ENCODE data around the gene LMLN. TPM values are rescaled to one million over a fixed set of nuclear protein-coding genes. Genes with fewer than 3 reads are reported as not detected.

Gene LMLN
- total and polyA plus RNA-seq, 2 of the 8 experiments (the other 6 are each of a cell fraction or from before 2014, with no cell fraction given): 3.9 to 5.0 TPM

- no peak overlapping the region for H2BK5ac ChIP-seq (ENCODE audit: low read depth, low read length)
- no peak overlapping the region for H3K56ac ChIP-seq (replicated peaks; ENCODE audit: insufficient read length, low read depth, low read length)
- H3K27me3 ChIP-seq (replicated peaks in 1 of 4; ENCODE audit: control insufficient read depth in 3 of 4, extremely low read depth in 1 of 4, insufficient read depth in 3 of 4, low read length in 3 of 4): no peaks in the 10 kb centered on the region; a peak in 1 of 7 replicates
- H3K79me1 ChIP-seq (ENCODE audit: low read depth, low read length): no peaks in the 10 kb centered on the region
- no peak overlapping the region for H3K23ac ChIP-seq (ENCODE audit: insufficient read length)
- no peak overlapping the region for H3K18ac ChIP-seq (ENCODE audit: extremely low read depth, low read length)
- DNase-seq (ENCODE audit: low read depth in 1 of 2, low spot score in 2 of 2) (no peak), FAIRE-seq (no peak)
- no peak overlapping the region for H3K4me2 ChIP-seq (ENCODE audit: insufficient read depth in 1 of 2, low read depth in 2 of 2, low read length in 2 of 2)
- H4K8ac ChIP-seq (ENCODE audit: extremely low read depth, insufficient read depth, low read length): no peak overlapping the region
- H4K5ac ChIP-seq (ENCODE audit: insufficient read length, low read depth, low read length): no peak overlapping the region
- H3K14ac ChIP-seq (ENCODE audit: insufficient read length): no peak overlapping the region
- no peak overlapping the region for H4K91ac ChIP-seq (replicated peaks; ENCODE audit: insufficient read length, low read length)
- ChIA-PET POLR2A (ENCODE audit: partially characterized antibody) (no interaction called here), CTCF (ENCODE audit: partially characterized antibody) (interaction anchor here (1.1 to 2.9 kb wide), 4 partner anchors 10 to 19 kb away, joined by 4 to 16 read pairs (median 10); no protein-coding TSS in a partner anchor)
- 91% methylated on average over 1 of the region's 1 CpG; no CpG with 5 or more reads in 1 of the 2 experiments for WGBS, 2 experiments (ENCODE audit: extremely low coverage in 1 of 2, insufficient coverage in 1 of 2, insufficient read length in 1 of 2, insufficient replicate concordance in 2 of 2, low coverage in 1 of 2, low lambda C conversion rate in 2 of 2, missing lambda C conversion rate in 1 of 2)
- H3K4me1 ChIP-seq (replicated peaks in 1 of 4; ENCODE audit: control insufficient read depth in 3 of 4, insufficient read depth in 4 of 4, low read length in 3 of 4): no peaks in the 10 kb centered on the region
- no peak for TF ChIP-seq GABPA (IDR thresholded peaks at IDR 0.05; ENCODE audit: borderline replicate concordance, insufficient read depth, low read length)
- no peak for TF ChIP-seq BRCA1 (IDR thresholded peaks at IDR 0.05; ENCODE audit: low read depth, low read length)
- TF ChIP-seq POU5F1 (IDR thresholded peaks at IDR 0.05; ENCODE audit: low read depth, low read length): no peak
- TF ChIP-seq POLR2AphosphoS5 (IDR thresholded peaks at IDR 0.05; ENCODE audit: low read depth, low read length): no peak
- no peak for TF ChIP-seq TCF12 (IDR thresholded peaks at IDR 0.05; ENCODE audit: low read depth, low read length)
- TF ChIP-seq ATF3 (IDR thresholded peaks at IDR 0.05; ENCODE audit: insufficient read depth, low read depth, low read length): no peak
- TF ChIP-seq TBP (IDR thresholded peaks at IDR 0.05; ENCODE audit: low read depth, low read length): no peak
- no peak for TF ChIP-seq CHD1 (IDR thresholded peaks at IDR 0.05; ENCODE audit: low read depth, low read length)
- no peak for TF ChIP-seq SUZ12 (IDR thresholded peaks at IDR 0.05; ENCODE audit: low read length)
- TF ChIP-seq CTBP2 (IDR thresholded peaks at IDR 0.05; ENCODE audit: borderline replicate concordance, insufficient read depth, insufficient read length, low read length): no peak
- TF ChIP-seq RXRA (IDR thresholded peaks at IDR 0.05; ENCODE audit: insufficient read depth, low read depth, low read length): no peak
- H3K23me2 ChIP-seq (ENCODE audit: low read depth, low read length): no peaks in the 10 kb centered on the region
- H2AFZ ChIP-seq (ENCODE audit: low read length): no peak overlapping the region
- no peak overlapping the region for H2BK20ac ChIP-seq (ENCODE audit: low read length)
- H3K36me3 ChIP-seq (ENCODE audit: control insufficient read depth in 2 of 4, insufficient read depth in 4 of 4, low read length in 3 of 4): no peaks in the 10 kb centered on the region
- H4K20me1 ChIP-seq (replicated peaks in 1 of 2; ENCODE audit: control insufficient read depth in 1 of 2, insufficient read depth in 2 of 2, low read length in 2 of 2): no peaks in the 10 kb centered on the region
- no peak overlapping the region for H3K4ac ChIP-seq (replicated peaks; ENCODE audit: insufficient read length, low read depth, low read length)
- no peak overlapping the region for H3K27ac ChIP-seq (ENCODE audit: low read depth, low read length)
- 0 out of 4 replicates have a peak, but pooled peaks cover 0 to 2% of the 10 kb centered on the region in 2 experiments for H3K9me3 ChIP-seq (ENCODE audit: insufficient read depth in 2 of 2, low read depth in 1 of 2, low read length in 1 of 2)
- no peak overlapping the region for H2BK12ac ChIP-seq (ENCODE audit: low read depth, low read length)
- no peak overlapping the region for H2AK5ac ChIP-seq (ENCODE audit: low read depth, low read length)
- no peak overlapping the region for H3K9ac ChIP-seq (replicated peaks in 1 of 4; ENCODE audit: extremely low read depth in 1 of 4, low read depth in 3 of 4, low read length in 3 of 4)
- no peaks in the 10 kb centered on the region for H3K79me2 ChIP-seq (ENCODE audit: control insufficient read depth in 1 of 2, insufficient read depth in 2 of 2, low read length in 2 of 2)
- no peak overlapping the region for H2BK15ac ChIP-seq (ENCODE audit: low read length)
- no peak overlapping the region for H3K4me3 ChIP-seq (ENCODE audit: extremely low read depth in 1 of 4, insufficient read depth in 2 of 4, low read depth in 3 of 4, low read length in 4 of 4)
- H2BK120ac ChIP-seq (replicated peaks; ENCODE audit: low read depth, low read length): no peak overlapping the region
Observed at GRCh38 chr3:198061119-198062067, 101.4 kb downstream of the LMLN start.

Measured in H1 (cell line).